Fibroblast of skin of back (primary cell): ENCODE measurements around the gene GET4.
"Not testable (repeated sequence)": the region's sequence is repeated elsewhere in the genome, so short reads cannot be mapped to it uniquely, and the experiment has no call there.

ENCODE experiments used
- DNase-seq: peaks from one replicate; pipeline ENCODE4 v3.0.0-alpha.2; 2013

GET4 gene

GRCh38 chr7:871900-872537, 4.3 kb upstream of the GET4 start:
- DNase-seq: no peak

GRCh38 chr7:872685-873084, 3.7 kb upstream of the GET4 start:
- DNase-seq: not testable (repeated sequence)

GRCh38 chr7:873367-874002, 2.9 kb upstream of the GET4 start:
- DNase-seq: peak; percentile 75

- no peak for DNase-seq
Measured at GRCh38 chr7:874031-874749, 2.2 kb upstream of the GET4 start.

GRCh38 chr7:875051-875450, 1.3 kb upstream of the GET4 start:
- no peak for DNase-seq

GRCh38 chr7:875476-876076, 778 bp upstream of the GET4 start:
- DNase-seq: no peak

GRCh38 chr7:876972-877311, 588 bp downstream of the GET4 start:
- no peak for DNase-seq

GRCh38 chr7:877312-878232, 1.2 kb downstream of the GET4 start:
- DNase-seq: no peak

- DNase-seq: no peak
Measured at GRCh38 chr7:879093-879492, 2.7 kb downstream of the GET4 start.

GRCh38 chr7:879706-880105, 3.4 kb downstream of the GET4 start:
- no peak for DNase-seq

GRCh38 chr7:880450-880849, 4.1 kb downstream of the GET4 start:
- DNase-seq: no peak

GRCh38 chr7:881441-882234, 5.3 kb downstream of the GET4 start:
- no peak for DNase-seq

GRCh38 chr7:882336-883035, 6.1 kb downstream of the GET4 start:
- DNase-seq: no peak

- no peak for DNase-seq
Measured at GRCh38 chr7:883055-884021, 7.0 kb downstream of the GET4 start.

- no peak for DNase-seq
Measured at GRCh38 chr7:884191-885003, 8.0 kb downstream of the GET4 start.

- no peak for DNase-seq
Measured at GRCh38 chr7:885261-885892, 9.0 kb downstream of the GET4 start.

- DNase-seq: no peak
Measured at GRCh38 chr7:885893-886625, 9.7 kb downstream of the GET4 start.
